HepG2 (cell line): ENCODE data around the gene KDM4B. TPM values are rescaled to one million over a fixed set of nuclear protein-coding genes. Genes with fewer than 3 reads are reported as not detected.

ENCODE experiments used
- AKAP8 ChIP-seq: sonication (generic); formaldehyde crosslinking; IDR thresholded peaks from 2 replicates; pipeline ENCODE4 v1.5.1; 2020; ENCODE audit warnings: mild to moderate bottlenecking, missing genetic modification reagents
- ATF7-NPFF ChIP-seq: sonication (generic); formaldehyde crosslinking; IDR thresholded peaks from 2 replicates; pipeline ENCODE4 v1.8.1; 2023; ENCODE audit warnings: mild to moderate bottlenecking, low read depth, missing genetic modification reagents, moderate library complexity
- BCLAF1 ChIP-seq: fragments of 450-650 bp; IDR thresholded peaks from 2 replicates; pipeline ENCODE4 v1.6.1; 2017; ENCODE audit warnings: mild to moderate bottlenecking
- GPBP1L1 ChIP-seq: sonication (generic); formaldehyde crosslinking; IDR thresholded peaks from 2 replicates; pipeline ENCODE4 v1.5.0; 2020; ENCODE audit warnings: mild to moderate bottlenecking, missing genetic modification reagents
- HNRNPL ChIP-seq: fragments of 200-400 bp; formaldehyde crosslinking; IDR thresholded peaks from 2 replicates; pipeline ENCODE4 v1.6.1; 2017; ENCODE audit warnings: mild to moderate bottlenecking, low read depth, low read length
- HNRNPUL1 ChIP-seq: fragments of 200-400 bp; formaldehyde crosslinking; IDR thresholded peaks from 2 replicates; pipeline ENCODE4 v1.6.1; 2017; ENCODE audit warnings: low read depth, mild to moderate bottlenecking, low read length, moderate library complexity
- HOXA9 ChIP-seq: sonication (generic); formaldehyde crosslinking; IDR thresholded peaks from 2 replicates; pipeline ENCODE4 v1.8.1; 2022; ENCODE audit warnings: missing genetic modification reagents, mild to moderate bottlenecking, moderate library complexity, borderline replicate concordance
- KLF6 ChIP-seq: IDR thresholded peaks from 2 replicates; pipeline ENCODE4 v1.8.0; 2016; ENCODE audit warnings: missing biosample characterization, missing genetic modification reagents
- KMT2B ChIP-seq: IDR thresholded peaks from 2 replicates; pipeline ENCODE4 v1.6.1; 2016; ENCODE audit warnings: missing genetic modification reagents, missing compliant biosample characterization
- NFKB2 ChIP-seq: sonication (generic); formaldehyde crosslinking; IDR thresholded peaks from 2 replicates; pipeline ENCODE4 v1.4.0; 2020; ENCODE audit warnings: missing genetic modification reagents, borderline replicate concordance
- PHF5A ChIP-seq: IDR thresholded peaks from one replicate; pipeline ENCODE4 v1.6.1; 2018; ENCODE audit warnings: low read depth, missing genetic modification reagents; ENCODE audit not compliant: unreplicated experiment
- POGK ChIP-seq: sonication (generic); formaldehyde crosslinking; conservative IDR thresholded peaks from 2 replicates; pipeline ENCODE4 v1.8.0; 2022; ENCODE audit warnings: mild to moderate bottlenecking, moderate library complexity, missing genetic modification reagents
- RARA ChIP-seq: IDR thresholded peaks from 2 replicates; pipeline ENCODE4 v1.6.1; 2016; ENCODE audit warnings: missing genetic modification reagents, missing compliant biosample characterization
- SKIL ChIP-seq: sonication (generic); formaldehyde crosslinking; IDR thresholded peaks from 2 replicates; pipeline ENCODE4 v1.8.0; 2022; ENCODE audit warnings: missing genetic modification reagents, mild to moderate bottlenecking, moderate library complexity, borderline replicate concordance
- ZBTB4 ChIP-seq: sonication (generic); formaldehyde crosslinking; IDR thresholded peaks from 2 replicates; pipeline ENCODE4 v1.4.0; 2020; ENCODE audit warnings: missing genetic modification reagents, mild to moderate bottlenecking, borderline replicate concordance
- ZNF562 ChIP-seq: sonication (generic); formaldehyde crosslinking; IDR thresholded peaks from 2 replicates; pipeline ENCODE4 v1.8.0; 2022; ENCODE audit warnings: missing genetic modification reagents, borderline replicate concordance
- ZNF674 ChIP-seq: sonication (generic); formaldehyde crosslinking; IDR thresholded peaks from 2 replicates; pipeline ENCODE4 v1.5.0; 2020; ENCODE audit warnings: low read depth, mild to moderate bottlenecking, missing genetic modification reagents
- polyA plus RNA-seq, 8 experiments: library from polyadenylated mRNA; depleted of rRNA in 3 of 8; stranded (reverse) in 7 of 8; unstranded in 1 of 8; fragments of >200 nt; fragmentation: Illumina TruSeq in 4 of 8; extraction: Trizol in 4 of 8; gene quantifications; 2 replicates each; pipeline versions ENCODE4 v1.2.1 to v1.2.3, GENCODE V29; 2011 to 2016; ENCODE audit warnings: low read depth in 4 of 8, missing spikeins in 1 of 8, mixed read lengths in 1 of 8; ENCODE audit not compliant: insufficient read depth in 1 of 8
- total RNA-seq, 5 experiments: library from RNA; depleted of rRNA; stranded (reverse); fragments of >200 nt; fragmentation: Illumina TruSeq; extraction: Trizol; gene quantifications; 2 replicates each; pipeline ENCODE4 v1.2.3, GENCODE V29; 2016; ENCODE audit warnings: low read depth in 1 of 5

Gene KDM4B
- total and polyA plus RNA-seq, 2 of the 13 experiments (the other 11 are each of a cell fraction or from before 2014, with no cell fraction given) = 4.9 to 14.6 TPM

GRCh38 chr19:5048091-5048726 is 79.3 kb downstream of the KDM4B start (continued):
- TF ChIP-seq BCLAF1 (no peak), ZNF562 (CRISPR knock-in tag) (no peak), KLF6 (CRISPR knock-in tag) (no peak), NFKB2 (CRISPR knock-in tag) (no peak), HNRNPL (0 out of 2 replicates have a peak, but pooled peaks have one; percentile 27), GPBP1L1 (no peak), ZNF674 (no peak), POGK (0 out of 2 replicates have a peak, but pooled peaks have one; percentile 73), ATF7-NPFF (peak; percentile 38; the same call in 1 of the 2 replicates), HNRNPUL1 (no peak), KMT2B (CRISPR knock-in tag) (no peak), AKAP8 (CRISPR knock-in tag) (peak; percentile 85), PHF5A (CRISPR knock-in tag) (no peak), SKIL (CRISPR knock-in tag) (no peak), ZBTB4 (CRISPR knock-in tag) (peak; percentile 36; the same call in 1 of the 2 replicates), HOXA9 (CRISPR knock-in tag) (no peak), RARA (CRISPR knock-in tag) (no peak)
